Measurements from ENCODE around the gene ENTPD6.

The ENTPD6 gene

DNA sequence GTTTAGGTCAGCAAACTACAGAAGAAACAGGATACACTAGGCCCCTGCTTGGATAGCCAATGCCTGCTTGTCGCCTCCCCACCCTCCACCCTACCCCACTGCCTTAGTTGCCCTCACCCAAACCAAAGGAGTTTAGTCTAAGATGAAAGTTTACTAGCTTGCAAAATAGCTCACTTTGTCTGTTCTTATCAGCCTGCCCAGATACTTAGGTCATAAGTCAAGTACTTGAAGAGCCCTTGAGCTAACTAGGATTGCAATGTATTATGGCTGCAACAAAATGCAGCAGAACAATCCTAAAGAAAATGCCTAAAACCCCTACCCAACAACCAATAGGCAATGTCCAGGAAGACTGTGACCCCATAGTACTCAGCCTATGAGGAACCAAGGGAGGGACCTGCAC, 7.3 kb upstream of the ENTPD6 start:
- no peak for DNase-seq

DNA sequence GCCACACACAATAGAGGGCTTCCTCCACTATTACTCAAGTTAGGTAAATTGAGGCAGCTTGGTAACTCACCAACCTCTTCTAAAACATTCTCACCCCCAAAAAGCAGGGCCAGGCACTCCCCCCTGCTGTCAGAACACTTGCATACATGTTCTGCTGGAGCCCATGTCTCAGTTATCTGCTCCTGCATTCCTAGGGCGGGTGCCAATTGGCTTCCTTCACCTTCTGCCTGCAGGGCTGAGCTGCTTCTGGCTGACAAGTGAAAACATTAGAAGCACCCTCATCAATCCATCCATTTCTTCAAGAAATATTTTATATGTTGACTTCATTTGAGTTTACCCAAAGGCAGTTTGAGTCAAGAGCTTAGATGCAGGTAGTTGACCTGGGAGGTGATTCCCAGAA, 4.5 kb upstream of the ENTPD6 start:
- DNase-seq, result no peak

DNA sequence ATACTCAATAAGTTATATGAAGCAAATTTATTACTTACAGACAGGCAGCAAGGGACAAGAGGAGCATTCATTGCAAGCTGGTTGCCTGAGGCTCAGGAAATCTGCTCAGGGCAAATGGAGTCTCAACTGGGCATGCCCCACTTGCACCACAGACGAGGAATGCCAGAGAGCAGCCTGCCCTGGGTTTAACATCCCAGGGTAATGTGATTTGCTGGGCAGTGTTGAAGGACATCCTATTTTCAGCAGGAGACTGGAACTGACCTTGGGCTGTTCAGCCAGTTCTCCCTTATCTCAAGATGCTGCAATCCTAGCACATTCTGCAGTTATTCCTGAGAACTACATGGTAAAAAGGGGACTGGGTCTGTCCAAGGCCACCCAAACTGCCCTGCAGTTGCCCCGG, 3.8 kb upstream of the ENTPD6 start:
- no peak for DNase-seq

DNA sequence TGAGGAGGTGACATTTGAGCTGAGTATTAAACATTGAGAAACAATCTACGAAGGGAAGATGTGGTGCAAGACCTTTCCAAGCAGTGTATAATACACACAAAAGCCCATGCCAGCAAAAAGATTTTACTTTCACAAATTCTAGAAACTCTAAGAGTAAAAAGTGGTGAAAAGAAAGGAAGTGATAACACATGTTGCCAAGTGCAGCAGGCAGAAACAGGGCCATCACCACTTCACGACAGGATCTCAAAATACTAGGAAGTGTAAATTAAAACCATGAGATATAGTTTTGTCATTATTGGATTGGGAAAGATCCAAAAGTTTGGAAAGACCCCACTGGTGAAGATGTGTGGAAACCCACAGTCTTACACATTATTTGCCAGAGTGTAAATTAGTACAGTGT, 1.7 kb upstream of the ENTPD6 start:
- no peak for DNase-seq

DNA sequence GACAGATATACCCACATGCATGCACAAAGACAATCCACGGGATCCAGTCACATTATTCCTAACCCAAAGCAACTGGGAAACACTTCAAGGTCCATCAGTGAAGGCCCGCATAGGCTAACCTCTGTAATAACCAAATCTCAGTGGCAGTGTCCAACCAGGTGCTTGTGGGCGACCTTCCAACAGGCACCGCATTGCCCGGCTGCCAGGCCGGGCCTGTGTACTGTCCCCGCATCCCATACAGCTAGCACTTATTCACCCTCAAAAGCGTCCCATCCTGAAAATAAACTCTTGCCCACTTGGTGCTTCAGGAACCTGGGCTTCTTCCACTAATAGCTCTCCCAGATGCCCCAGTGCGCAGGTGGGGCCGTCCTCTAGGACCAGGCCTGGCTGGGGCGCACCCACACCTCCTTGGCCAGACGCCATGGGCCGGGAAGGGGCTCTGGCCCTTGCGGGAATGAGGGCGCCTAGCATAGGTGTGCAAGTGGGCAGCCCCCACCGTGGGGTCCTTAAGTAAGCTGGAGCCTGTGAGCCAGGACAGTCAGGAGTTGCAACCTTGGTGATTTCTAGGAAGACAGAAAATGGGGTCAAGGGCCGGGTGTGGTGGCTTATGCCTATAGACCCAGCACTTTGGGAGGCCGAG, 1.1 kb upstream of the ENTPD6 start:
- no peak for DNase-seq

DNA sequence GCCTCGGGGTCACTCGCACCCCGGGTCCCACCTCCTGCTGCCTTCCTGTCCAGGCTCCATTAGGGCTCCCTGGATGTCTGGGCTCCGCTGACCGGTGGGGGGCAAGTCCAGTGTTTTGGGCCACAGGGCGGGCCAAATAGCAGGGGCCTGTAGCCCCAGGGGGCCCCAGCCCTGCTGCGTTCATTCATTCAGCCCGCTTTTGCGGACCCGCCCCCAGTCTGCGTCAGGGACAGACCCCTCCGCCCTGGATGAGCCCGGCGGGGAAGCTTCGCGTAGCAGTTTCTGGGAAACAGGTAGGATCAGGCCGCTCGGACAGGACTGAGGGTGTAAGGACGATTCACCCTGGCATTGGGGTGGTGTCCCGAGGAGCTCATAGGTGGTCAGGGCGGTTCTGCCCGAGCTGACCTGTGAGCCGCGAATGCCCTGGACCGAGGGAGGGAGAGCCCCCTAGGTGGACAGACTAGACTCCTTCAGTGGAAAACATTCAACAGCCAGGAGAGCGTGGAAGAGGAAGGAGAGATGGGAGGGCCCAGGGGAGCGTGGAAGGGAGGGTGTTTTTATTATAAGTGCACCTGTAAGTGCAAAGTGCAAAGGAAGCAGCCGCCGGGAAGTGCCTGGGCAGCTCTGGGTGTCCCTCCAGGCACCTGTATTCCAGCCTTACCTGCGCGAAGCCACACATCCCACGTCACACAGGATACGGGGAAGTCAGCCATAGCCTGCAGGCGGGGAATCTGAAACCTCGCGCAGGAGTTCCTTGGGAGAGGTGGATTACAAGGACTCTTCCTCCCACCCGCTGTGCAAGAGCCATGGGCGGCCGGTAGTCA, 662 bp downstream of the ENTPD6 start:
- DNase-seq, result peak; percentile 57

DNA sequence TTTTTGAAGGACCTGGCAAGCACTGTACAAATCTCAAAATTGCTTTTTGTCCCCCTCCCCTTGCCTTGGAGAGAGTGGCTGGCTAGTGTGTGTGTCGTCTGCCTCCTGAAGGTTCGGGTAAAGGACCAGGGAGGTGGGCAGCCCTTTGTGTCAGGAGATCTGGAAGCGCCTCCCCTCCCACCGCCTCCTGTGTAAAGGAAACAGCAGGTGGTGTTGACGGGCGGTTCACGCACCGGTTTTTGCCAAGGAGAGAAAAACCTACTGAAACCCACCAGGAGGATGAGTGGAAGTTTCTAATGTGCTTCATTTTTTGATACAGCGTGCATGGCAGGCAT, 1.2 kb downstream of the ENTPD6 start:
- no peak for DNase-seq

DNA sequence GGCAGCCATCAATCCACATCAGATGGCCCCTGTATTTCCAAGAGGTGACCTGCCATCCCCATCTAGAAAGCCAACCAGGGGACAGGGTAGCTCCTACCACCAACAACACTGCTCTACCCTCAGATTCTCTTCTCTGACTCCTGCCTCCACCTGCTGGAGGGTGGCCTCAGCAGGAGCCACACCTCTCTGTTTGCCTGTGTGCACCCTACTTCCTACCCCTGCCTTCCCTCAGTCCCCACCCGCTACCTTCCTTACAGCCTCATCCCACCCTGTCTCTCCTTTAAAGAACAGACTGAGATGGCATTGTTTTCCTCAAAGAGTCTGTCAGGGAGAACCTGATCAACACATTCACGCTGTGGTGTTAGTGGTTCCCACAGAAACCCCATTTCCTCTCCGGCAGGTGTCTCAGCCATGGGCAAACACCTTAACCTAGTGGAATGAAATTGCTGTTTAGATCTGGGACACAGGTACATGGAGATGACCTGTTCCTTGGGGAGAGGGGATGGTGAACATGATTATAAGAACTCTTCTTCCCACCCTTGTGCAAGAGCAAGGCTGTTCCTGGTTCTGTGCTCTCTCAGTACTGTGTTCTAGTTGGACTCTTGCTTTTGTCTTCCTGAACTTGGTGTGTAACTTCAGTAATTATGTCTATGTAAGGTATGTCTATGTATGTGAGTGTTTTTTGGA, 1.8 kb downstream of the ENTPD6 start:
- DNase-seq, result no peak

DNA sequence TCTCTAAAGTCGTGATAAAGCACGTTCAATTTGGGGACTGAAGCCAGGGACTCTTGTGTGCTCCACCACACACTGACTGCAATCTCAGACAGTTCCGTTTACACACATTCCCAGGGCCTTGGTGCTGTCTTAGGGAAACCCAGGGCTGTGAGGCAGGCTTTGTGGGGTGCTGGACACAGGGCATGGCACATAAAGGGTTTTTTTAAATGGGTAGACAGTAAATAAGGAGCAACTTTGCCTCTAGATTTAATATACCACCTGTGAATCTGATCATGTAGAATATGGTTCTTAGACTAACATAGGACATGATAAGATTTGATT, 2.3 kb downstream of the ENTPD6 start:
- DNase-seq, result no peak

DNA sequence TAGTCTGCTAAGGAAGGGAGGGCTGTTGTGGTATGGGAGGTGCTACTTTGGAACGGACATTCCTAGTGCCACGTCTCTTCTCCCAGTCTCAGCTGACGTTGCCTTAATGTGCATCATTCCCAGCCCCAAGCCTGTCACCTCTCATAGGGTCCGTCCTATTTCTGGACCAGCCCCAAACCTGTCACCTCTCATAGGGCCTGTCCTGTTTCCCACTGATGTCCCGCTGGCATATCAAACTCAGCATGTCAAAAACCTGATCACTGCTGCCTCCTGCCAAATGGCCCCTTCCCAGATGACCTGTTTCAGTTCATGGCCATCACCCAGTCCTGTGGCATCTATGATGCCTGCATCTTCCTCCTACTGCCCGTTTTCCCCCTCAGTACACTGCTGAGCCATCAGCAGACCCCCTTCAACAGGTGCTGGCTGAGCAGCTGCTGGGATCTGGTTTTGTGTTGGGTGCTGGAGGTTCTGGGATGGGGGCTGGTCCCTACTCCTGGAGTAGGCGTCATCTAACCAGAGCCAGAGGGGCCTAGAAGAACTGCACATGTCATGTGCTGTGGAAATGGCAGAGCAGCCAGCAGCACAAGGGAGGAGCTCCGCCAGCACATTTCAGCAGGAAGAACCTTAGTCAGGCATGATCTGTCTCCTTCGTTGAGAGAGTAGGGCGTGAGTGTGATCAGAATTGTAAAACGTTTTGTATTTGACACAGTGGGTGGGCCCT, 3.3 kb downstream of the ENTPD6 start:
- DNase-seq, result no peak

DNA sequence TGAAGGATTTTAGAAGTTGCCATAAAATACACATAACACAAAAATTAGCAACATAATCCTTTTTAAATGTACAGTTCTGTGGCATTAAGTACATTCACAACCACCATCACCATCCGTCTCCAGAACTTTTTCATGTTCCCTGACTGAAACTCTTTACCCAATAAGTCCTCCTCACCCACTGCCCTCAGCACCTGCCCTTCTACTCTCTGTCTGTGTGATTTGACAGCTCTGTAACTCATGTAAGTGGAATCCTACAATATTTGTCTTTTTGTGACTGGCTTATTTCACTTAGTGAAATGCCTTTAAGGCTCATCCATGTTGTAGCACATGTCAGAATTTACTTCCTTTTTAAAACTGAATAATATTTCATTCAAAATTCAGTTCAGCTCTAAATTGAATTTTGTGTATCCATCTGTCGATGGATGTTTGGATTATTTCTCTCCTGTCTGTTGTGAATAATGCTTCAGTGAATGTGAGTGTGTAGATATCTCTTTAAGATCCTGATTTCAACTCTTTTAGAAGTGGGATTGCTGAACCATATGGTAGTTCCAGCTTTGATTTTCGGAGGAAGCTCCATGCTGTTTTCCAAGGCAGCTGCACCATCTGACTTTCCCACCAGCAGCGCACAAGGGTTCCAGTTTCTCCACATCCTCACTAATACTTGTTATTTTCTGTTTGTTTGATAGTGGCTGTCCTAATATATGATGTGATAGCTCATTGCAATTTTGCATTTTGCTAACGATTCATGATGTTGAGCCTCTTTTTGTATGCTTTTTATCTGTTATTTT, 4.2 kb downstream of the ENTPD6 start:
- peak; percentile 52 for DNase-seq

DNA sequence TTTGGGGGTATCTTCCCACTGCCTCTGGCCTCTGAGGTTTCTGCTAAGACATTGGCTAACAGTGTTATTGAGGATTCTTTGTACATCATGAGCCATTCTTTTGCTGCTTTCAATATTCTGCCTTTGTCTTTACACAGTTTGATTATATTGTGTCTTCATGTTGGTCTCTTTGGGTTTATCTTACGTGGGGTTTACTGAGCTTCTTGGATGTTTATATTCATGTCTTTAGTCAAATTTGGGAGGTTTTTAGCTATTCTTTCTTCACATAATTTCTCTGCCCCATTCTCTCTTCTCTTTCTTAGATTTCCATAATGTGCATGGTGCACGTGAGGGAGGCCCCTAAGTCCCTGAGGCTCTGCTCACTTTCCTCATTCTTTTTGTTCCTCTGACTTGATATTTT, 7.6 kb downstream of the ENTPD6 start:
- DNase-seq, result no peak

DNA sequence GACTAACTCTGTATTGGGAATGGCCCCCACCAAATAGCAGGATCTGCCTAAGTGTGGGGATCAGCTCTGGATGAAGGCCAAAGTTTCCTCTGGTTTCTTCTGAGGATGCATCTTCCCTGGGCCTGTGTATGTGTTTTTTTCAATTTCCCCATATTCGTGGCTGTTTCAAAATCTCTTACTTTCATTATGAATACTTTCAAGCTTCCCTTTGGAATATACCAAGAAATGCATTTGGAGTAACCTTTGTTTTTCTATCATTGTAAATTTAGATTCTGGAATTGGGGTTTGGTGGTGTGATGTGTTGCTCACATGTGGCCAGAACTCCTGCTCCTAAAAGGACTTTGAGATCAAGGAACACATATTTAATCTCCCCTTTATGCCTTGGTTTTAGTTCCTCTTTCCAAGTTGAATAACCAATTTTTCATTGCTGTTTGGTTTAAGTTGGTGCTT, 8.4 kb downstream of the ENTPD6 start:
- DNase-seq, result no peak

DNA sequence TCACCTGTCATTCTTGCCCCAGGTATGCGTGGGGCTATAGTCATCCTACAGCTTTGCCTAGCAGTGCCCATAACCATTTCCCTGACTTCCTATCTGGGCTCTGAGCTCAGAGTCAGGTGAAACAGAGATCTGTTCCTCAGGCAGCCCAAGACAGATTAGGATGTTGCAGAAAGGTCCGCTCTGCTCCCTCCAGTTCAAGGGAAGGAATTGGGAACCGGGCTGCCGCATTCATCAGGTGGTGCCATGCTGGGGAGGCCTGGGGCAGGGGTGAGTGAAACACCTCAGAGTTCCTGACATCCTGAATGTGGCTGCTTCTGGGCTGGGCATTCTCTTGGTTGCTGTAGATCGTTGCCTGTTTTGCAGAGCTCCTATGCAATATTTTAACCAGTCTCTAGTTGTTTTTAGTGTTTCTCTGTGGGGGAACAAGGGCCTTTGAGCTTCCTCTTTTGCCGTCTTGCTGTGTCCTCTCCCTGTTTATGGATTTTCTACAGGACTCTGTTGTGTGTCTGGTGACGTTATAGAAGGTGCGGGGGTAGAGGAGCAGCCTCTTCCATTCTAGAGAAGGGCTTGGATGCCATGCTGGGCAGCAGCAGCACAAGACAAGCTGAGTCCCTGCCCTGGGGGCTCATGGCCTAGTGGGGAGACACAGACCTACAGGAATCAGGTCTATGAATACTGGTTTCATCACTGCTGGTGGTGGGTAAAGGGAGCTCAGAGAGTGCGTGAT, 9.2 kb downstream of the ENTPD6 start:
- no peak for DNase-seq

DNA sequence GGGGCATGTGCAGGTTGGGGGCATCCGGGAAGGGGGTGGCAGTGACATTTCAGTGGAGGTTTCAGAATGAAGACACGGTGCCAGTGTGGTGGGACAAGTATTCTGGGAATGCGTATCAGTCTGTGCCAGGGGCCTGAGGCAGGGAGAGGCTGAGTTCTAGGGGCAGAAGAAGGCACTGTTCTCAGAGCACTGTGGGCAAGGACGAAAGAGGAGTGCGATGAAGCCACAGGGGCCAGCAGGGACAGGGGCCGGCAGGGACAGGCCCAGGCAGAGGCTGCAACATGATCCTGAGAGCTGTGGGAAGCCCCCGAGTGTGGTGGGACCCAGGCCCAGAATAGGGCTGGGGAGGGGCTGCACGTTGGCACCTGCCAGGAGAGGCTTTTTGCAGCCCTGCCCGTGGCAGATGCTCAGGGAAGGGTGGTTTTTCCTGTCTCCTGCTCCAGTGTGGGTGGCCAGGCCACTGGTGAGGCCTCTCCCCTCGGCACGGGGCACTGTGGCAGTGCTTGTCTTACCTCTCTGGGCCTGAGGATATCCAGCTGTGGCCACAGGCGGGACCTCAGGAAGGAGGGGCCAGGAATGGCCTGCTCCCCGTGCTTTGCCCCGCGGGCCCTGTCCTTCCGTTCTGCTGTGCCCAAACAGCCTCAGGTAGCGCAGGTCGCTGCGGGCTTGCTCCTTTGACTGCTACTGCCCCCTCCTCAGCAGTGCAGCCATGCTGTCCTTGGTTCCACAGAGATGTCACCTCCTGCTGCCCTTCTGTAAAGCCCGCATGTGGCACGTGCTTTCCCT, 10.0 kb downstream of the ENTPD6 start:
- no peak for DNase-seq

DNA sequence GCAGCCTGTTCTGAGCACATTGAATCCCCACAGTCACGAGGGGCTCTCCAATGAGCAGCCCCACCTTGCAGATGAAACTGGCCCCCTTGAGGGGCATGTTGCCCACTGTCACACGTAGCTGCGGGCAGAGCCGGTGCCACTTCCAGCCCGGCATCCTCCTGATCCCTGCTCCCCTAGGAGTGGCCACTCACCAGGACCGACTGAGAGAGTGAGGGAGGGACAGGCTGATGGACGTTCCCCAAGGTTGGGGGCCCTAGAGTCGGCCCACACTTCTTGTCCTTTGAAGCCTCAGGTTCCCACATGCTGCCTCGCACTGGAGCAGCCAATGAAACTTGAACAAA, 10.5 kb downstream of the ENTPD6 start:
- no peak for DNase-seq

DNA sequence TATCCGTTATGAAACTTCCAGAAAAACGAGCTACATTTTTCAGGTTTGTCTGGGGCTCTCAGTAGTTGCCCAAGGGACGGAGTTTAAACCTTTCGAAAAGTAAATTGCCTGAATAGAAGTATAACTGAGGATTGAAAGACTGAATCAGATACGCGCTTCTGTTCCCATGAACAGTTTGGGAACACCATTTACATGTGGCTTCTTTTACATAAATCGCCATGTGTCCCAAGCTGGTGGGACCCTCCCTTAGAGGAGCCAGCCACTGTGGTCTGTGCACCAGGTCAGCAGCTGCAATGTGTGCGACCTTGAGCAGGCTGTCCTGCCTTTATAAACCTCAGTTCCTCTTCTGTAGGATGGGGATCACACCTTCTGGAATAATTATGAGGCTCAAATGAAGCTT, 11.0 kb downstream of the ENTPD6 start:
- DNase-seq, result no peak

DNA sequence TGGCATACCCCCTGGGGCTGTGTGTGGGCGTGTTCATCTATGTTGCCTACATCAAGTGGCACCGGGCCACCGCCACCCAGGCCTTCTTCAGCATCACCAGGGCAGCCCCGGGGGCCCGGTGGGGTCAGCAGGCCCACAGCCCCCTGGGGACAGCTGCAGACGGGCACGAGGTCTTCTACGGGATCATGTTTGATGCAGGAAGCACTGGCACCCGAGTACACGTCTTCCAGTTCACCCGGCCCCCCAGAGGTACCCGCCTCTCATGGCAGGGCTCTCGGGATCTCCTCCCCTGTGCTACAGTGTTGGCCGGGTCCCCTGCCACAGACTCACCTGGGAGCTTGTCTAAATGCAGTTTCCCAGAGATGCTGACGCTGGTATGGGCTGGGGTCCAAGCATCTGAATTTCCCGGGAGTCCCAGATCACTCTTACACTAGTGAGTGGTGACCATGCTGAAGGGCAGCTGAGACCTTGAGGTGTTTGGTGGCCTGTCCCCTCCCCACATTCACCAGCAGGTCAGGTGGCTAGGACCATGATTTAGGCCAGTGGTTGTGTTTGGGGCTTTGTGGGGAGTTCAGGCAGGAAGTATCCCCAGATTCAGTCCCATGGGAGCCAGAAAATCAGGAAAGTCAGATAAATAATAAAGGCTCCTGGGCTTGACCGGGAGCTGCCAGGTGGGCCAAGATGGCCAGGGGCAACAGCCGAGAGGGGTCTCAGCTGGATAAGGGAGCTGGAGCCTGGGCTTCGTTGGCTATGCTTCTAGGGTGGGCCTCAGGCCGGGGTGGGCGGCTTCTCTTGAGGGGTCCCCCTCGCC, 11.8 kb downstream of the ENTPD6 start:
- DNase-seq, result no peak

DNA sequence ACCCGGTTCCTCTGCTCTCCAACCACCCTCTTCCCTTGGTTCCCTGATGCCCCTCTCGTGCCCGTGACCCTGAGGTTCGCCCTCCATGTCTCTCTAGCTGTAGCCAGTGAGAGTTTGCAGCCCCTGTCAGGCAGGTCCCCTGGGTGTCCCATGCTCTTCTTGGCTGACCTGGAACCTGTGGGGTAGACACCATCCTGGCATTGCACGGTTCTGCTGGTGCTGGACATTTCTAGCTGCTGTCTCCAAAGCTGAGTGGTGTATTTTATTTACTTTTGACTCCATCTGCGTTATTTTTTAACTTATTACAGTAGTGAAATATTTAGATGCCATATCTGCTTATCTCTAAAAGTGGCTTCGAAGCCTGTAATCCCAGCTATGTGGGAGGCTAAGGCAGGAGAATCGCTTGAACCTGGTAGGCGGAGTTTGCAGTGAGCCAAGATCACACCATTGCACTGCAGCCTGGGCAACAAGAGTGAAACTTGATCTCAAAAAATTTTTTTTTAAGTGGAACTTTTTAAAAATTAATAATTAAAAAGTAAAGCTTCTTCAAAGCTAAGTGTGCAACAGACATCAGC, 12.5 kb downstream of the ENTPD6 start:
- no peak for DNase-seq

DNA sequence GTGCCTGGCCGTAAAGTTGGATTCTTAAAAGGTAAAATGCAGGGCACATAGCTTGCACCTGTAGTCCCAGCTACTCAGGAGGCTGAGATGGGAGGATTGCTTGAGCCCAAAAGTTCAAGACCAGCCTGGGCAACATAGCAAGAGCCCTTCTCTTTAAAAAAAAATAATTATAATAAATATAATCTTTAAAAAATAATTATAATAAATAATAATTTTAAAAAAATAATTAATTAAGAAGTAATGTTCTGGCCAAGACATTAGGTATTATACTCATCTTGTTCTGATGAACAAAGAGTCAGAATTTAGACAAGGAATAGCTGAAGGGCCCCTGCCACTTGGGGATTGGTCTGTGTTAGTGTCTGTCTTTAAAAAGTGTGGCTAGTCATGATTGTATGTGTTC, 13.9 kb downstream of the ENTPD6 start:
- no peak for DNase-seq

Data from NCI-H2171 treated with DMSO at 0.1 percent for 48 hours (cell line).